SJCRH30 (cell line): ENCODE results near the gene BLTP1. TPM values are rescaled to one million over a fixed set of nuclear protein-coding genes. Genes with fewer than 3 reads are reported as not detected.

ENCODE experiments used
- total RNA-seq: library from RNA; depleted of rRNA; stranded (reverse); fragments of >200 nt; shearing (Covaris generic); gene quantifications from 2 replicates; pipeline ENCODE4 v1.2.3, GENCODE V29; 2014; rRNA removed

Gene BLTP1
- total RNA-seq, 1 experiment from 2014 or later: 46.9 TPM

Other genes starting within 250 kb of the BLTP1 start
- 0.46 and 0.89 TPM in 2 replicates for gene TRPC3, start 200.3 kb upstream of the BLTP1 start, total RNA-seq
- gene ADAD1, start 226.7 kb downstream of the BLTP1 start, total RNA-seq: not detected in 2 replicates